H7 (cell line): ENCODE results near the gene MACF1. TPM values are rescaled to one million over a fixed set of nuclear protein-coding genes. Genes with fewer than 3 reads are reported as not detected.

Experiments
- DNase-seq: peaks from one replicate; pipeline ENCODE4 v3.0.0; 2012
- H3K27me3 ChIP-seq: 2 replicates; pipeline ENCODE4 v1.6.0; 2011; ENCODE audit warnings: mild to moderate bottlenecking, low read length; ENCODE audit not compliant: control insufficient read depth, insufficient read depth
- H3K36me3 ChIP-seq: replicated peaks from 2 replicates; pipeline ENCODE4 v1.5.1; 2011; ENCODE audit warnings: low read length; ENCODE audit not compliant: control insufficient read depth, insufficient read depth
- H3K4me3 ChIP-seq: 2 replicates; pipeline ENCODE4 v1.5.1; 2011; ENCODE audit warnings: low read depth, mild to moderate bottlenecking, control low read depth, low read length, moderate library complexity; ENCODE audit not compliant: insufficient read depth
- total RNA-seq: library from RNA; depleted of rRNA; stranded (reverse); fragments of >200 nt; shearing (Covaris generic); gene quantifications from 2 replicates; pipeline ENCODE4 v1.2.3, GENCODE V29; 2014

The MACF1 gene
- total RNA-seq, 1 experiment from 2014 or later = 102 TPM

GRCh38 chr1:39310691-39311090, 106.2 kb downstream of the MACF1 start:
- Histone ChIP-seq H3K27me3 (no peaks in the 10 kb centered on the region), H3K36me3 (peaks cover 13% of the 10 kb centered on the region), H3K4me3 (no peak overlapping the region)
- DNase-seq = no peak

DNA sequence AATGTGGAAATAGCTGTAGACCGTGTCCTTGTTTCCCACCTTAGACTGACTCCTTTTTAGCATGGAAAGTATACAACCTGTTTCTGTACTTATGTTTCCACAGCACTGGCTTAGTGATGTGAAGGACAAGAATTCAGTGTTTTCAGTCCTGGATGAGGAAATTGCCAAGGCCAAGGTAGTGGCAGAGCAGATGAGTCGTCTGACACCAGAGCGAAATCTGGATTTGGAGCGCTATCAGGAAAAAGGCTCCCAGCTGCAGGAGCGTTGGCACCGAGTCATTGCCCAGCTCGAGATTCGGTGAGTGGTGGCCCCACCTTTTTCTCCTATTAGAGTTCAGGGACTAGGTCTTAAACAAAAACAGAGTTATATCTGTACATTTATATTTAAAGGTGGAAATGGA, 112.6 kb downstream of the MACF1 start:
- no peaks in the 10 kb centered on the region for H3K27me3 ChIP-seq
- DNase-seq = no peak
- no peak overlapping the region for H3K4me3 ChIP-seq
- peaks cover 31% of the 10 kb centered on the region for H3K36me3 ChIP-seq

DNA sequence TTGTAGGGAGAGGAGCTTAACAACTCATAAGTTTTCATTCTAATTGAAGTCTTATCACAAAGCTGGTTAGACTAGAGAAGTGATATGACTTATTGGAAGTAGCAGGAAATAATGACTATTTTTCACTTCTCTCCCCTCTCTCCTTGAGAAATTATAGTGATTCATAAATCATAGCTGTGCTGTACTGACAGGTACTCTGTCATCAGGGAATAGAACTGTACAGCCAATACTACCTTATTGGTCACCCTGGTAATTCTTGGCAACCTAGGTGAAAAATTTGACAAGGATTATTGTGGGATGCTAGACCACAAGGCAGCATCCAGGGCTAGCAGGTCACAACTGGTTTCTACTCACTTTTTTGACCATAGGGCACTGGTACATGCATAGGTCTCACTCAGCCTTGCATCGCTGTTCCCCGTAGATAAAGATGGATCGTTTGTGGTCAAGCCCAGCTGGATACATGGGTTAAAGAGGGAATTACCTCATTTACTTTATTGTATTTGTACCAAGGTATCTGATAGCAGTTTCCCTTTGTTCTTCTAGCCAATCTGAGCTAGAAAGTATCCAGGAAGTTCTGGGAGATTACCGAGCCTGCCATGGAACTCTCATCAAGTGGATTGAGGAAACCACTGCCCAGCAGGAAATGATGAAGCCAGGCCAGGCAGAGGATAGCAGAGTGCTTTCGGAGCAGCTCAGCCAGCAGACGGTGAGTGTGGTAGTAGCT, 113.6 kb downstream of the MACF1 start:
- peaks cover 32% of the 10 kb centered on the region for H3K36me3 ChIP-seq
- no peak for DNase-seq

DNA sequence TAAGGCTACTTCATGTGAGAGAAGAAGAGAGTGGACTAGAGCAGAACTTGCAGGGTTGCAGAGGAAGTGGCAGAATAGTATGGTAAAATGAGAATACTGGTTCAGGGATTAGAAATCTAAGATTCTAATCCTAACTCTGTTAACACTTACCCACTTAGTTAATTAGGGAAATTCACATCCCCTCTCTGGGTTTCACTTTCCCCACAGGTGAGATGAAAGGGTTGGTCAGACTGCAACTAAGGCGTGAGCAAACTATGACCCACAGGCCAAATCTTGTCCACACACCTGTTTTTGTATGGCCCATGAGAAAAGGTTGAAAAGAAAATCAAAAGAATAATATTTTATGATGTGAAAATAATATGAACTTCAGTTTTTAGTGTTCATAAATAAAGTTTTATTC, 117.5 kb downstream of the MACF1 start:
- H3K36me3 ChIP-seq = peaks cover 33% of the 10 kb centered on the region
- no peak for DNase-seq
- H3K4me3 ChIP-seq = no peak overlapping the region

More for the DNA sequence above, 113.6 kb downstream of the MACF1 start:
- H3K4me3 ChIP-seq = no peak overlapping the region
- no peaks in the 10 kb centered on the region for H3K27me3 ChIP-seq

DNA sequence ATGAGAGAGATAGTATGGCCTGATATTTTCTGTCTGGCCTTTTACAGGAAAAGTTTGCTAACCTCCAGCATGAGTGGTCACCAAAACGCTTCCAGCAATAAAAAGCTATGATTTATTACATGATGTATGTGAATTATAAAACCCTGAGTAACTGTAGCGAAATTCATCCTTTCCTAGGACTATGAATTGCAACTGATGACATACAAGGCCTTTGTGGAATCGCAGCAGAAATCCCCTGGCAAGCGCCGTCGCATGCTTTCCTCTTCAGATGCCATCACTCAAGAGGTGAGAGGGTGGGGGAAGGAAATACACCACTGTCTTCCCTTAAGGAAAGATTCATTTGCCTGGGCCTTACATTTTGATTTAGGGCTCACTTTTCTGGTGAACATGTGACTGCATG, 117.9 kb downstream of the MACF1 start:
- peaks cover 36% of the 10 kb centered on the region for H3K36me3 ChIP-seq
- DNase-seq = no peak
- H3K4me3 ChIP-seq = no peak overlapping the region
- no peaks in the 10 kb centered on the region for H3K27me3 ChIP-seq

More for the DNA sequence above, 117.5 kb downstream of the MACF1 start:
- no peaks in the 10 kb centered on the region for H3K27me3 ChIP-seq

DNA sequence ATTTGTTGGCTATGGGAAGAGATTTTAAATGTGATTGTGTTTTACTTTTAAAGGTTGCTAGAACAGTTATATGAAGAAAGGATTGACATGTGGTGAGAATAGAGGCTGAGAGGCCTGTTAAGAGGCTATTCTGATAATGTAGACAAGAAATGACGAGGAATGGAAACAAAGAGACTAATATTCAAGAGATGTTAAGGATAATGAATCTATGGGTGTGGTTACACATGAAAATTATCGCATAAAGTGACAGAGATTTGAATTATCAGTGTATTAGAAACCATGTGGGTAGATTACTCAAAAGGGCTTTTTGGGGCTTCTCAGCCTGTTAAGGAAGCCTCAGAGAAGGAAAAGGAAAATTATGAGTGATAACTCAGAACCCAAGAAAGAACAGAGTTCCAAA, 120.4 kb downstream of the MACF1 start:
- no peak for DNase-seq
- peaks cover 27% of the 10 kb centered on the region for H3K36me3 ChIP-seq
- H3K4me3 ChIP-seq = no peak overlapping the region
- no peaks in the 10 kb centered on the region for H3K27me3 ChIP-seq

GRCh38 chr1:39326836-39327235, 122.3 kb downstream of the MACF1 start:
- H3K36me3 ChIP-seq = peaks cover 27% of the 10 kb centered on the region
- H3K27me3 ChIP-seq = no peaks in the 10 kb centered on the region
- no peak for DNase-seq

GRCh38 chr1:39328095-39328494, 123.6 kb downstream of the MACF1 start:
- Histone ChIP-seq H3K4me3 (no peak overlapping the region), H3K27me3 (no peaks in the 10 kb centered on the region), H3K36me3 (peaks cover 27% of the 10 kb centered on the region)
- DNase-seq = no peak

More at GRCh38 chr1:39326836-39327235, 122.3 kb downstream of the MACF1 start:
- no peak overlapping the region for H3K4me3 ChIP-seq

DNA sequence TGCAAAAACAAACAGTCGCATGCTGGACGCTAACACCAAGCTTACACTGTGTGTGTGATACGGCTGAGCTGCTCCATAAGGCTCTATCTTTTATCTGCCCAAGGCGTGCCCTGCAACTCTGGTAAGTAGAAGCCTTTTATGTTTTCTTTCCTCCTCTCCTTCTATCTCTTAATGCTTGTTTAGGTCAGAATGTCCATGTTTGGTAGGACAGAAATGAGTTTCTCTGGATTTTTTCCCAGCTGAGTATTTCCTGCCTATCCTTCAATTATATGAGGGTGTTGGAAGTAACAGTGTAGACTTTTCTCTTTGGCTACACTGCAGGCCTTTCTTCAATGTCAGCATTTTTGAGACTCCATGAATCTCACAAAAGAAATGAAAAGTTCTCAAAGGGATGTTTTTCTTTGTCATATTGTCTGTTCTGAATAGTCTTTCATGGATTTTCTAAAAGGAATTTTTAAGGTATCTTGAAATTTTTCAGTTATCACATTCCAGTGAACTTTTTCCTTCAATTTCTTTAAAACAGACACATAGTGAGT, 124.2 kb downstream of the MACF1 start:
- H3K36me3 ChIP-seq = peaks cover 27% of the 10 kb centered on the region
- DNase-seq = no peak
- H3K27me3 ChIP-seq = no peaks in the 10 kb centered on the region

GRCh38 chr1:39331647-39332046, 127.2 kb downstream of the MACF1 start:
- H3K4me3 ChIP-seq = no peak overlapping the region

More for the DNA sequence above, 124.2 kb downstream of the MACF1 start:
- H3K4me3 ChIP-seq = no peak overlapping the region

DNA sequence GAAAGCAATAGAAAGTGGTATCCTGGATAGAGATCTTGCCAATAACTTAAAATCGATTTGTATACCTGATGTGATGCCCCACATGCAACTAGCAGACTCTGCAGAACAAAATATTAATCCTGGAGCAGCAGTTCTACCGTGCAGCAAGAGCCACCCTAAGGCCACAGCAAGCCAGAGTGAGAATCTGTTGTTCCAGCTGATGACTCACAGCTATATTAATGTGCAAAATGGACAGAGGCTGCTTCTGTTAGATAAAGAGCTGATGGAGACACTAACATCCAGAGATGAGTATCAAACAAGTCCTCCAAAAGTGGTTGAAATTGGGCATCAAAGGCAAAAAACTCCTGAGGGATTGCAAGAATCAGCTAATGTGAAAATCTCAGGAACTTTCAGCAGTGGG, 127.8 kb downstream of the MACF1 start:
- Histone ChIP-seq H3K4me3 (no peak overlapping the region), H3K27me3 (no peaks in the 10 kb centered on the region), H3K36me3 (peaks cover 20% of the 10 kb centered on the region)
- DNase-seq = no peak

More at GRCh38 chr1:39331647-39332046, 127.2 kb downstream of the MACF1 start:
- Histone ChIP-seq H3K36me3 (peaks cover 21% of the 10 kb centered on the region), H3K27me3 (no peaks in the 10 kb centered on the region)
- DNase-seq = no peak

- no peak overlapping the region for H3K4me3 ChIP-seq
- H3K36me3 ChIP-seq = peaks cover 15% of the 10 kb centered on the region
- H3K27me3 ChIP-seq = no peaks in the 10 kb centered on the region
- DNase-seq = no peak
Observed at GRCh38 chr1:39332828-39333227, 128.3 kb downstream of the MACF1 start.

DNA sequence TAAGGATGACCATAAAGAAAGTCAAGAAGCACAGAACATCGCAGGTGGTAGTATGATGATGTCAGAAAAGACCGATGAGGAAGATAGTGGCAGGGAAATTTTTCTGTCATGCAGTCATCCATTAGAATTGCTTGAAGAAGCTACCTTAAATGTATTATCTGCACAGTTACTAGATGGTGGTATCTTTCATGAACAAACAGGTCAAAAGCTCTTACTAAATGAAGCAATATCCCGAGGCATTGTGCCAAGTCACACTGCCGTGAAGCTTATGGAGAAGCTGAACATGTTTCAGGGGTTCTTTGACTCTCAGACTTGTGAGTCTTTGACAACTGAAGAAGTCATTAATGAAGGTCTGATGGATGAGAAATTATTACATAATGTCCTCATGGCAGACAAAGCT, 128.8 kb downstream of the MACF1 start:
- no peak for DNase-seq
- no peak overlapping the region for H3K4me3 ChIP-seq
- peaks cover 16% of the 10 kb centered on the region for H3K36me3 ChIP-seq
- H3K27me3 ChIP-seq = no peaks in the 10 kb centered on the region

DNA sequence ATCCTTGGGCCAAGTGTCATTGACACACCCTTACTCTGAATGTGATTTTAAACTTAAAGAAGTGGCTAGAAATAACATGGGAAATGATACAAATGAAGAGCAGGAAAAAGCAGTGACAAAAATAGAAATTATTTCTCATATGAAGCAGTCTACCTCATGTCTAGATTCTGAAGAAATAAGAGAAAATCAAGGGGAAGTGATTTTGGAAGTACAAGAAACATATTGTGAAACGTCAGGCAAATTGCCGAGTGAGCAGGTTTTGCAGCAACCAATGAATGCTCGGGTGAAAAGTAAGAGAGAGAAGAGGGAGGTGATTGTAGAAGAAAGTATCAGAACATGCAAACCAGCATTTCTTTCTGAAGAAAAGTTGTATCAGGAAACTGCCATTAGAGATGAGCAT, 130.7 kb downstream of the MACF1 start:
- no peak for DNase-seq
- Histone ChIP-seq H3K4me3 (no peak overlapping the region), H3K27me3 (no peaks in the 10 kb centered on the region), H3K36me3 (peaks cover 29% of the 10 kb centered on the region)

- H3K36me3 ChIP-seq = peaks cover 26% of the 10 kb centered on the region
- no peak for DNase-seq
- H3K27me3 ChIP-seq = no peaks in the 10 kb centered on the region
- H3K4me3 ChIP-seq = no peak overlapping the region
Observed at GRCh38 chr1:39337067-39337466, 132.6 kb downstream of the MACF1 start.
